ENCODE measurements around the gene C11orf98. TPM values are rescaled to one million over a fixed set of nuclear protein-coding genes. Genes with fewer than 3 reads are reported as not detected.
"Not testable (repeated sequence)": the region's sequence is repeated elsewhere in the genome, so short reads cannot be mapped to it uniquely, and the experiment has no call there.

The C11orf98 gene
- total RNA-seq, 2 donors from 2014 or later, result 40.1 to 44.0 TPM

DNA sequence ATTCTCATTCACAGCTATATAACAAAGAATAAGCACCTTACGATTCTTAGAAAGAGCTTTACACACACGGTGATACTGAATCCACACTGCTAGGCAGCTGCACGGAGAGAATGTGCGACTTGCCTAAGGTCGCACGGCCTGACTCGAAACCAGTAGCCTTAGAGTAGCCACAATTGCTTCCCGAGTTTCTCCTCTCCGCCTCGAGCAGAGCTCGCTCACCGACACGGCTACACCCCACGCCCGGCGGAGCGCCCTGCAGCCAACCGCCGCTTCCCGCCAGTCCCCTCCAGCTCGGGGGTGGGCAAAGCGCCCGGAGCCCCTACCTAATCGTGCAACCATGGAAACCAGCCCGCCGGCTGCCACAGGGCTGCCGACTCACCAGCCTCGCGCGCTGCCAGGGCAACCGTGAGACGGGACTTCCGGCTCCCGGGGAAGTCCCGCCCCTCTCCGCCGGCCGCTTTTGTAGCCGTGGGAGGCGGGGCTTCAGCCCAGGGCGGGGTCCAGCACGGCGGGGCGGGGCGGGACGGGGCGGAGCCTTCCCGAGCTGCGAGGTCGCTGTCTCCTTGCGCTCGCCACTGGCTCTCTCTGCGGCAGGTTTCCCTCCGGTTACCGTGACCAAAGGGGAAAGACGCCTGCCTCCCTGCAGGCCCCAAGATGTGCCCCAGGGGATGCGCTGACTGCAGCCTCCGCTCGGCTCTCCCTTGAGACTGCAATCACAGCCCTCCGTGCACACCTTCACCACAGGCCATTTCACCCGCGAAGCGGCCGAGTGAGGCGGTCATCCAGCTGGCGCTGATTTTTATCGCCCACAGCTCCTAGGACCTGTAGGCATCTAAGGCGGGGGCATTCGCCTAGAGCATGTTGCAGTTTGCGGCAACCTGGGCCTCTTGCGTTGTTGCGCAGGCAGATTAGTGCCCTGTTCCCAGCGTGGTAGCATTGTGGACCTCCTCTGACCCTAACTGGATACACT lies 41.2 kb upstream of the C11orf98 start:
- Histone ChIP-seq H3K27ac (peak overlapping the region; percentile 68 to 96), H3K36me3 (peaks cover 14% of the 10 kb centered on the region), H3K4me1 (peaks cover 0 to 38% of the 10 kb centered on the region in 2 donors), H3K9me3 (no peaks in the 10 kb centered on the region), H3K4me3 (peak overlapping the region; percentile 69 to 84), H3K27me3 (no peaks in the 10 kb centered on the region)
- TF ChIP-seq, protein P1, sequence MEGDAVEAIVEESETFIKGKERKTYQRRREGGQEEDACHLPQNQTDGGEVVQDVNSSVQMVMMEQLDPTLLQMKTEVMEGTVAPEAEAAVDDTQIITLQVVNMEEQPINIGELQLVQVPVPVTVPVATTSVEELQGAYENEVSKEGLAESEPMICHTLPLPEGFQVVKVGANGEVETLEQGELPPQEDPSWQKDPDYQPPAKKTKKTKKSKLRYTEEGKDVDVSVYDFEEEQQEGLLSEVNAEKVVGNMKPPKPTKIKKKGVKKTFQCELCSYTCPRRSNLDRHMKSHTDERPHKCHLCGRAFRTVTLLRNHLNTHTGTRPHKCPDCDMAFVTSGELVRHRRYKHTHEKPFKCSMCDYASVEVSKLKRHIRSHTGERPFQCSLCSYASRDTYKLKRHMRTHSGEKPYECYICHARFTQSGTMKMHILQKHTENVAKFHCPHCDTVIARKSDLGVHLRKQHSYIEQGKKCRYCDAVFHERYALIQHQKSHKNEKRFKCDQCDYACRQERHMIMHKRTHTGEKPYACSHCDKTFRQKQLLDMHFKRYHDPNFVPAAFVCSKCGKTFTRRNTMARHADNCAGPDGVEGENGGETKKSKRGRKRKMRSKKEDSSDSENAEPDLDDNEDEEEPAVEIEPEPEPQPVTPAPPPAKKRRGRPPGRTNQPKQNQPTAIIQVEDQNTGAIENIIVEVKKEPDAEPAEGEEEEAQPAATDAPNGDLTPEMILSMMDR (IDR thresholded peaks at IDR 0.05), result no peak
- DNase-seq (ENCODE audit: low spot score), result peak; percentile 96

DNA sequence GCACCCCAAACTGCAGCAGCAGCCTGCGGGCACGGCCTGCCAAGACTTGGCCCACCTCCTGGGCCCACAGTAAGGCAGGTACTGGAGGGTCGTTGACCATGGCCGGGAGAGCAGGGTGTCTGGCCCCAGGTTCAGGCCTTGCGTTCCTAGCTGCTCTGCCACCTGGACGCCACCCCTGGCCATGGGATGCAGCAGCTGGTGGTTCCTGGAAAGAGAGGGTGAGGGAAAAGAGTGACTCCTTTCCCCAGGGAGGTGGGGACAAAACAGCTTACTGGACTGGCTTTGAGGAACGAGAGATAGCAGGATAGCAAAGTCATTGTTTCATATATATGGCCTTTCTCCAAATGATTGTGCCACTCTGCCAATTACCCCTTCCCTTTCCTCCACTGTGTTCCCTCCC lies 40.4 kb upstream of the C11orf98 start:
- DNase-seq (ENCODE audit: low spot score), result no peak
- H3K4me1 ChIP-seq, result peaks cover 0 to 36% of the 10 kb centered on the region in 2 donors
- TF ChIP-seq, protein P1 (IDR thresholded peaks at IDR 0.05), result no peak
- H3K27me3 ChIP-seq, result no peaks in the 10 kb centered on the region
- peak overlapping the region; percentile 69 to 84 for H3K4me3 ChIP-seq
- no peaks in the 10 kb centered on the region for H3K9me3 ChIP-seq
- peak overlapping the region; percentile 68 to 96 for H3K27ac ChIP-seq
- peaks cover 10% of the 10 kb centered on the region for H3K36me3 ChIP-seq

DNA sequence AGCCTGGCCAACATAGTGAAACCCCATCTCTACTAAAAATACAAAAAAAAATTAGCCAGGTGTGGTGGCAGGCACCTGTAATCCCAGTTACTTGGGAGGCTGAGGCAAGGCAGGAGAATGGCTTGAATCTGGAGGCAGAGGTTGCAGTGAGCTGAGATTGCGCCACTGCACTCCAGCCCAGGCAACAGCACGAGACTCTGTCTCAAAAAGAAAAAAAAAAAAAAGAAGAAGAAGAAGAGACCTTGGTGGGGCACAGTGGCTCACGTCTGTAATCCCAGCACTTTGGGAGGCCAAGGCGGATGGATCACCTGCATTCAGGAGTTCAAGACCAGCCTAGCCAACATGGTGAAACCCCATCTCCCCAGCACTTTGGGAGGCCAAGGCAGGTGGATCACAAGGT lies 38.9 kb upstream of the C11orf98 start:
- Histone ChIP-seq H3K36me3 (peaks cover 10% of the 10 kb centered on the region), H3K4me1 (peaks cover 0 to 28% of the 10 kb centered on the region in 2 donors)
- not testable (repeated sequence) for H3K27ac ChIP-seq; H3K27me3 ChIP-seq; DNase-seq (ENCODE audit: low spot score); H3K9me3 ChIP-seq; H3K4me3 ChIP-seq

DNA sequence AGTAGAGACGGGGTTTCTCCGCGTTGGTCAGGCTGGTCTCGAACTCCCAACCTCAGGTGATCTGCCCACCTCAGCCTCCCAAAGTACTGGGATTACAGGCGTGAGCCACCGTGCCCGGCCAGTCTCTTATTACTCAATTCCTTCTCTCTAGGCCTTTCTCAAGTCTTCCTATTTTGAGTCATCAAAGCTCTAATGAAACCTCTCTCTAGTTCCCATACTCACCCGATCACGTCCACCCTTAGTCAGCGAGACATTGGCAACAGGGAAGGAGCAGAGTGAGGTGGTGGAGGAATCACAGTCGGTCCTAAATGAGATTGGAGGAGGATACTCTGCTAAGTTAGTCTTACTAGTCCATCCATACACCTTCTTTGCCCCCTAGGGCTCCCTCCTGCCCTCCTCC lies 37.2 kb upstream of the C11orf98 start:
- Histone ChIP-seq H3K36me3 (peaks cover 10% of the 10 kb centered on the region), H3K27me3 (no peaks in the 10 kb centered on the region), H3K27ac (no peak overlapping the region), H3K9me3 (no peaks in the 10 kb centered on the region), H3K4me1 (peaks cover 0 to 18% of the 10 kb centered on the region in 2 donors), H3K4me3 (no peak overlapping the region)
- no peak for DNase-seq (ENCODE audit: low spot score)
- TF ChIP-seq, protein P1 (IDR thresholded peaks at IDR 0.05), result no peak

DNA sequence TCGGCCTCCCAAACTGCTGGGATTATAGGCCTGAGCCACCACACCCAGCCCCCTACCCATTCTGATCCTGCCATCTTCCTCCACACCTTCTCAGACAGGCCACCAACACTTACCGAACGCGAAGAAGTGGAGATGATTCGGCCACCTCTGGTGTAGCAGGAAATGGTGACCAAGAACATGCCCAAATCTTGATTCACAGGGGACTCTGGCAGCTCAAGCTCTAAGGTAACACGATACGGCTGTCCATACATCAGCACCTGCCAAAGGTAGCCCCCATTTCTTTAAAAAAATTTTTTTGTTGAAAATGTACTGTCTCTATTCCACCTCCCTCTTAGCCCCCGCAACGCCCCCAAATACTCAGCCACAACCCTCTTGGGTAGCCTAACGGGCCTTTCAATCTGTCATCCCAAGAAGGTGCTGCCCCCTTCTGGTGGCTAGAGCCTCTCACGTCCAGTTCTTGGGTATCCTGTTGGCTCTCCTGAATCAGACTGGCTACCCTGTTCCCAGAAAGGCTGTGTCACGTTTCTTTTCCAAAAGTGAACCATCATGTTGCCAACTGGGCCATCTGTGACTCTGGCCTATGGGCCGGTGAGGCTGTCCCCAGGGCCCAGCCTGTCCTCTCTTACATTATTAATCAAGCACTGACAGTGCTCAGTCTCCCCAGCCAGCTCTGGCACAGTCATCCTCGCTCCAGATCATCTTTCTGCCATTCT lies 29.6 kb upstream of the C11orf98 start:
- H3K36me3 ChIP-seq, result peaks cover 31% of the 10 kb centered on the region
- DNase-seq (ENCODE audit: low spot score), result peak; percentile 89
- no peak overlapping the region for H3K27ac ChIP-seq
- peaks cover 0 to 14% of the 10 kb centered on the region in 2 donors for H3K4me1 ChIP-seq
- no peaks in the 10 kb centered on the region for H3K27me3 ChIP-seq
- TF ChIP-seq, protein P1 (IDR thresholded peaks at IDR 0.05), result peak; percentile 72 to 83
- H3K4me3 ChIP-seq, result no peak overlapping the region
- H3K9me3 ChIP-seq, result no peaks in the 10 kb centered on the region

DNA sequence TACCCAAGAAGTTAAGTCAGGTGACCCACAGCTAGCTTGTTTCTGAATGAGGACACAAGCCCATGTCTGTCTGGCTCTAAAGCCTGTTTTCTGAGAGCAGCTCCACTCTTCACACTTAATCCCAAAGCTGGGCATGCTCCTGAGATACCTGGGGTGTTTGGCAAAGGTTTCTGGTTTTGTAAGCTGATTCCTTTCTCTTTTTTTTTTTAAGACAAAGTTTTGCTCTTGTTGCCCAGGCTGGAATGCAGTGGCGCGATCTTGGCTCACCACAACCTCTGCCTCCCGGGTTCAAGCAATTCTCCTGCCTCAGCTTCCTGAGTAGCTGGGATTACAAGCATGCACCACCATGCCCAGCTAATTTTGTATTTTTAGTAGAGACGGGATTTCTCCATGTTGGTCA lies 28.6 kb upstream of the C11orf98 start:
- H3K27ac ChIP-seq, H3K27me3 ChIP-seq: not testable (repeated sequence)
- peaks cover 31% of the 10 kb centered on the region for H3K36me3 ChIP-seq

More for the DNA sequence above, 28.6 kb upstream of the C11orf98 start:
- peaks cover 0 to 22% of the 10 kb centered on the region in 2 donors for H3K4me1 ChIP-seq
- DNase-seq (ENCODE audit: low spot score); H3K9me3 ChIP-seq; H3K4me3 ChIP-seq: not testable (repeated sequence)

Measured in right atrium auricular region (tissue), 2 donors.